DOHH2 (cell line): ENCODE data around the gene MRC2.

ENCODE experiments used
- H3F3A ChIP-seq: fragments of 200-600 bp; sonication (generic), shearing (Covaris generic); 2 replicates; pipeline ENCODE4 v1.6.0; 2016; ENCODE audit warnings: antibody characterized with exemption, mild to moderate bottlenecking; ENCODE audit not compliant: control insufficient read depth, insufficient read depth
- H3K27ac ChIP-seq: fragments of 200-600 bp; sonication (generic); 2 replicates; pipeline ENCODE4 v1.5.1; 2014; ENCODE audit warnings: low read depth, mild to moderate bottlenecking, low read length, moderate library complexity
- H3K27me3 ChIP-seq: fragments of 200-600 bp; sonication (generic); 2 replicates; pipeline ENCODE4 v1.6.1; 2014; ENCODE audit warnings: mild to moderate bottlenecking, low read length, mixed read lengths; ENCODE audit not compliant: control insufficient read depth
- H3K36me3 ChIP-seq: fragments of 200-600 bp; sonication (generic); 2 replicates; pipeline ENCODE4 v1.6.1; 2014; ENCODE audit warnings: mild to moderate bottlenecking, low read length, moderate library complexity, mixed read lengths; ENCODE audit not compliant: control insufficient read depth
- H3K4me1 ChIP-seq: fragments of 200-600 bp; sonication (generic); 2 replicates; pipeline ENCODE4 v1.6.1; 2014; ENCODE audit warnings: mild to moderate bottlenecking, low read length, mixed read lengths; ENCODE audit not compliant: control insufficient read depth
- H3K4me2 ChIP-seq: fragments of 200-600 bp; sonication (generic); 2 replicates; pipeline ENCODE4 v1.6.0; 2014; ENCODE audit warnings: mild to moderate bottlenecking, low read length, moderate library complexity
- H3K4me3 ChIP-seq: fragments of 200-600 bp; sonication (generic); 2 replicates; pipeline ENCODE4 v1.5.1; 2014; ENCODE audit warnings: mild to moderate bottlenecking, low read length, mixed read lengths
- H3K79me2 ChIP-seq: fragments of 200-600 bp; sonication (generic); 2 replicates; pipeline ENCODE4 v1.6.1; 2014; ENCODE audit warnings: mild to moderate bottlenecking, low read length, mixed read lengths; ENCODE audit not compliant: control insufficient read depth
- H3K9me2 ChIP-seq: fragments of 200-600 bp; sonication (generic); replicated peaks from 2 replicates; pipeline ENCODE4 v1.6.1; 2014; ENCODE audit warnings: mild to moderate bottlenecking, low read length, mixed read lengths; ENCODE audit not compliant: control insufficient read depth
- H3K9me3 ChIP-seq: fragments of 200-600 bp; sonication (generic); 2 replicates; pipeline ENCODE4 v1.6.1; 2014; ENCODE audit warnings: antibody characterized with exemption, low read length, mixed read lengths; ENCODE audit not compliant: control insufficient read depth, insufficient read depth
- H4K20me1 ChIP-seq: fragments of 200-600 bp; sonication (generic); 2 replicates; pipeline ENCODE4 v1.6.0; 2014; ENCODE audit warnings: low read depth, mild to moderate bottlenecking, antibody characterized with exemption, low read length, moderate library complexity; ENCODE audit not compliant: control insufficient read depth, insufficient read depth
- EZH2phosphoT487 ChIP-seq: fragments of 200-600 bp; sonication (generic); IDR thresholded peaks from 2 replicates; pipeline ENCODE4 v1.6.1; 2017; ENCODE audit warnings: borderline replicate concordance, mild to moderate bottlenecking, antibody characterized with exemption, low read length, moderate library complexity, mixed read lengths
- TF ChIP-seq, protein P1 (sequence below): fragments of 200-600 bp; sonication (generic); IDR thresholded peaks from one replicate; pipeline ENCODE4 v1.5.1; 2014; ENCODE audit warnings: antibody characterized with exemption, mild to moderate bottlenecking, low read depth, low read length; ENCODE audit not compliant: poor library complexity, severe bottlenecking

Gene MRC2

DNA sequence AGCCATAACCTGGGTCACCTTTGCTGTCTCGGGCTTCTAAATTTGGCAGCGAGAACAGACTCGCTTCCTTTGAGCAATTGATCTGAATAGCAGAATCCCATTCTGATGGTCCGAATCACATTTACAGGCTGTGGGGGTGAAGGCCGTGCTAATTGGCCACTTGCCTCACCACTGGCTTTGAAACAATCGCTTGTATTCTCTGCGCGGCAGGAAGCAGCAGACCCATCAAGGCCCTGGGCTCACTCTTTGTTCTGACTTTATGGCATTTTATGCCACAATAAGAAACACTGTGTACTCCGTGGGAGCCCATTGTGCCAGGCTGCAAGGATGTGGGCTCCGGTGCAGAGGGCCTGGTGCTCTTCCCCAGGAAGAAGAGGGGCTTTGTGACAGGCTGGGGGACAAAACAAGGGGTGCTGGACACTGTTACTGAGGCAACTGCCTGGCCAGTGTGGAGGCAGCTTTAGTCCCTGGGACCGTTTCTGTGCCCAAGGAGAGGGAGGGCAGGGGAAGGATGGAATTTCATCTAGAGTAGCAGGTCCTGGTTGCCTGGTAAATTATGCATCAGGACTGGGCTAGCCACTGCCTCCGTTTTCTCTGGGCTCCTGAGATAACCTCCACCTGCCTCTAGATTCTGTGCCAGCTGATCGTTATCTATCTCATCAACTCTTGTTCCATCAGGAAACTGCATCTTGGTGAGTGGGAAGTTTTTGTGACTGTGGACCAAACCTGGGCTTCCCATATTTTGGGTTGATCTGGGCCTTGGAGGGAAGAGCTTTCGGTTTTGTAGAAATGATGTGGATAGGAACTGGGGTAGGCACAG, 78.5 kb downstream of the MRC2 start:
- no peak overlapping the region for H3K27ac ChIP-seq
- no peaks in the 10 kb centered on the region for H4K20me1 ChIP-seq
- no peak for TF ChIP-seq EZH2phosphoT487
- TF ChIP-seq, protein P1, sequence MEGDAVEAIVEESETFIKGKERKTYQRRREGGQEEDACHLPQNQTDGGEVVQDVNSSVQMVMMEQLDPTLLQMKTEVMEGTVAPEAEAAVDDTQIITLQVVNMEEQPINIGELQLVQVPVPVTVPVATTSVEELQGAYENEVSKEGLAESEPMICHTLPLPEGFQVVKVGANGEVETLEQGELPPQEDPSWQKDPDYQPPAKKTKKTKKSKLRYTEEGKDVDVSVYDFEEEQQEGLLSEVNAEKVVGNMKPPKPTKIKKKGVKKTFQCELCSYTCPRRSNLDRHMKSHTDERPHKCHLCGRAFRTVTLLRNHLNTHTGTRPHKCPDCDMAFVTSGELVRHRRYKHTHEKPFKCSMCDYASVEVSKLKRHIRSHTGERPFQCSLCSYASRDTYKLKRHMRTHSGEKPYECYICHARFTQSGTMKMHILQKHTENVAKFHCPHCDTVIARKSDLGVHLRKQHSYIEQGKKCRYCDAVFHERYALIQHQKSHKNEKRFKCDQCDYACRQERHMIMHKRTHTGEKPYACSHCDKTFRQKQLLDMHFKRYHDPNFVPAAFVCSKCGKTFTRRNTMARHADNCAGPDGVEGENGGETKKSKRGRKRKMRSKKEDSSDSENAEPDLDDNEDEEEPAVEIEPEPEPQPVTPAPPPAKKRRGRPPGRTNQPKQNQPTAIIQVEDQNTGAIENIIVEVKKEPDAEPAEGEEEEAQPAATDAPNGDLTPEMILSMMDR, result no peak
- 0 out of 2 replicates have a peak, but pooled peaks cover 5% of the 10 kb centered on the region for H3K4me1 ChIP-seq
- no peak overlapping the region for H3K4me2 ChIP-seq
- H3K27me3 ChIP-seq, result peaks cover 17% of the 10 kb centered on the region
- no peaks in the 10 kb centered on the region for H3K9me2 ChIP-seq
- no peak overlapping the region for H3K4me3 ChIP-seq
- no peaks in the 10 kb centered on the region for H3K79me2 ChIP-seq
- H3K9me3 ChIP-seq, result no peaks in the 10 kb centered on the region
- no peaks in the 10 kb centered on the region for H3K36me3 ChIP-seq
- no peaks in the 10 kb centered on the region for H3F3A ChIP-seq

DNA sequence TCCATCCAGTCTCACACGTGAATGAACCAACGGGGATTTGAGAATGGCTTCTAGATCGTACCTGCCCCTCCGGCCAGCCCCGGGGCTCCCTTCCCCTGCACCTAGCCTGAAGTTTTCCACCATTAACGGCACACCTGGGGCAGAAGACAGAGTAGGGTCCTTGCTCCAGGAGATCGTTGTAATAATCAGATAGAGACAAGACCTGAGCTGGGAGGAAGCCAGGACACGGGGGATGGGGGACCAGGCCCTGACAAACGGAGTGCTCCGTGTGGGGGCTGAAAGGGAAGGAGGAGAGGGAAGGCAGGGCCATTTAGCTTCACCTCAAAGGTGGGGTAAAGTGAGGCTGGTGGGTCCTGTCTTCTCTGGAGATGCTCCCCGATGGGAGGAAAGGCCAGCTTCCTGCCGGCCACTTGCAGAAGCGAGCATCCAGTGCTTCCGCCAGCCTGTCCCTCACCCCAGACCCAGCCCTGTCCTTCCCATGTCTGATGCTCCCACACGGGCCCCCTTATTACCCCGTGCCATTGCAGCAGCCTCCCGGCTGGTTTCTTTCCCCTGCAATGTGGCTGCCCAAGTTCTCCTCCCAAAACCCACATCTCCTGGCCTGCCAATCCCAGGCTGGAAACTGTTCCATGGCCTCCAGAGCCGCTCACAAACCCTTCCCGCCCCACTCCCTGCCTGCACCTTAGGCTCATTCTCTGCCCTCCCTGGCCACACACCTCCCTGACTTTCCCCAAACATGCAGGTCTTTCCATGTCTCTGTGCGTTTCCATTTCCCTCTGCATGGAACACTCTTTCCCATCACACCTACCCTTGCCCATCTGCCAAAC, 79.3 kb downstream of the MRC2 start:
- H3K4me2 ChIP-seq, result no peak overlapping the region
- H3K27ac ChIP-seq, result no peak overlapping the region
- no peaks in the 10 kb centered on the region for H3K79me2 ChIP-seq
- H3K4me1 ChIP-seq, result 0 out of 2 replicates have a peak, but pooled peaks cover 5% of the 10 kb centered on the region
- no peaks in the 10 kb centered on the region for H4K20me1 ChIP-seq
- H3K9me2 ChIP-seq, result no peaks in the 10 kb centered on the region
- H3K9me3 ChIP-seq, result no peaks in the 10 kb centered on the region
- TF ChIP-seq, protein P1, result no peak
- TF ChIP-seq EZH2phosphoT487, result no peak
- H3K4me3 ChIP-seq, result no peak overlapping the region
- peaks cover 17% of the 10 kb centered on the region for H3K27me3 ChIP-seq
- no peaks in the 10 kb centered on the region for H3F3A ChIP-seq
- H3K36me3 ChIP-seq, result no peaks in the 10 kb centered on the region

DNA sequence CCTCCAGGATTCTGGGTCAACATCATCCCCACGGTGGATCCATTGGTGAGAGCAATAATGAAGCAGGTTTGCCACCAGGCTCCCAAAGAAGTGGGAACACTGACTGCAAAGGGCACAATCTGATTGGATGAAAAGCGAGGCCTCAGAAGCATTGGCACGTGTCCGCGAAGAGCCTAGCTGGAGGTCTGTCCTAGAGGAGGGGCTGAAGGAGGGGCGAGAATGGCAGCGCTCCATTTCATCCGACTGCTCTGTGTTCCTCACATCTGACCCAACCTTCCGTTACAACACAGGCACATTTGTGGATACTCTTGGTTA, 79.9 kb downstream of the MRC2 start:
- H3K27ac ChIP-seq, result no peak overlapping the region

More for the DNA sequence above, 79.9 kb downstream of the MRC2 start:
- no peak overlapping the region for H3K4me2 ChIP-seq
- H3K36me3 ChIP-seq, result no peaks in the 10 kb centered on the region
- H3F3A ChIP-seq, result no peaks in the 10 kb centered on the region
- H3K4me3 ChIP-seq, result no peak overlapping the region
- no peaks in the 10 kb centered on the region for H3K9me2 ChIP-seq
- TF ChIP-seq, protein P1, result no peak
- H3K9me3 ChIP-seq, result no peaks in the 10 kb centered on the region
- peaks cover 17% of the 10 kb centered on the region for H3K27me3 ChIP-seq
- 0 out of 2 replicates have a peak, but pooled peaks cover 5% of the 10 kb centered on the region for H3K4me1 ChIP-seq
- H4K20me1 ChIP-seq, result no peaks in the 10 kb centered on the region
- no peaks in the 10 kb centered on the region for H3K79me2 ChIP-seq
